GM21723 (cell line): ENCODE measurements around the gene CEP131.

Source experiments
- ATAC-seq: cut with Tn5 transposase; IDR thresholded peaks from one replicate; pipeline ENCODE4 v1.9.1; 2021; ENCODE audit warnings: mild to moderate bottlenecking, moderate library complexity; ENCODE audit not compliant: unreplicated experiment

The CEP131 gene

DNA sequence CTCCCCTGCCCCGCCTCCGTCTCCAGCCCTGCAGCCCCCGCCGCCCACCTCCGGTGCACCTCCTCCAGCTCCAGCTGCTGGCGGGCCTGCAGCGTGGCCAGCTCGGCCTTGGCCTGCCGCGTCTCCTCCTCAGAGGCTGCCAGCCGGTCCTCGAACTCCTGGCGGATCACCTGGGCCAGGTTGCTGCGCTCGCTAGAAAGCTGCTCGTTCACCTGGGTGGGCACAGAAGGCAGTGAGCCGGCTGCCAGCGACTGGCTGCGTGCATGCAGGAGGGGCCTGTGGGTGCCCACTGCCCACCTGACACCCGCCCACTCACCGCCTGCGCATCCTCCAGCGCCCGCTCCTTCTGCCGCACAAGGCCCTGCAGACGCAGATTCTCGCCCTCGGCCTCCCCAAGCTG lies 32.2 kb downstream of the CEP131 start:
- ATAC-seq = no peak

DNA sequence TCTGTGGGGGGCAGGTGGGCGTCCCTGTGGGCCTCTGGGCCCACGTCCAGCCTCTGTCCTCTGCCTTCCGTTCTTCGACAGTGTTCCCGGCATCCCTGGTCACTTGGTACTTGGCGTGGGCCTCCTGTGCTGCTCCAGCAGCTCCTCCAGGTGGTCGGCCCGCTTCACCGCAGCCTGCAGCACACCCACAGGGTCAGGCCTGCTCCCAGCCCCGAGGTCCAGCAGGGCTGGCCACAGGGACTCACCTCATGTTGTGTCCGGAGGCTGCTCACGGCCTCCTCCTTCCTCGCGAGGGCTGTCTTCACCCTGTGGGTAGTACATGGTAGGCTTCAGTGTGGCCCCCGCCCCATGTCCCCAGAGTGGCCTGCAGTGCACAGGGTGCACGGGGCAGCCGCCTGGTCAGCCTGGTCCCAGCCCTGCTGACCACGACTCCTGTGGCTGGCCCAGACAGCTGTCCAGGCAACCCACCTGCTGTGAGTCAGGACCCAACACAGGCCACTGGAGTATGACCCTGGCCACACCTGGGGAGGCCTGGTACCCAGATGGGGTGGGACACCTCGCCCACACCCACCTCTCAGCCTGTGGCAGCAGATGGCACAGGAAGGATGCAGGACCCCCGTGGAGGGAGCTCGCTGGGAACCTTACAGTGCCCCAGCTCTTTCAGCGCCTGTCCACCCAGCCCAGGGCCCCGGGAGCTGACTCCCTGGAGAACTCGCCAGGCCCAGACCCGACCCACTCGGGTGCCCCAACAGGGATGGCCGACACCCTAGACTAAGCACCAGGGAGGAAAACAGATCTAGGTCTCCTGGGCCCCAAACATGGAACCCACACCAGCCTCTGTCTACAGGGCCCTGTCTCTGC lies 32.9 kb downstream of the CEP131 start:
- no peak for ATAC-seq

DNA sequence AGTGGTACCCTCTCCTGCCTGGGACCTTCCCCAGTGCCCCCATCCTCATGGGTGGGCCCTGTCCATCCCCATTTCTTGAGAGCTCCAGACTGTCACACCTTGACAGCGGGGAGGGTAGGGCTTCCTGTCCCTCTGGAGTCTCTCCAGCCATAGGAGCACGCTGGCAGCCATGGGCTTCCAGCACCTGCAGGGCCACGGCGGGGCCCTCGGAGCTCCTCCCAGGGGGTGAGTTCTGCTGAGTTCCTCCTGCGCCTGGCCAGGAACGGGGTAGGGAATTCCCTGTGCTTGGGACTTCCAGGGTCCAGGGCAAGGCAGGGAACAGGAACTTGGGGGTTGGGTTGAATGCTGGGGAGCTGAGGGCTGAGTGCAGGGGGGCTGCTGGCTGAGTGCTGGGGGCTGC lies 33.7 kb downstream of the CEP131 start:
- ATAC-seq = no peak

DNA sequence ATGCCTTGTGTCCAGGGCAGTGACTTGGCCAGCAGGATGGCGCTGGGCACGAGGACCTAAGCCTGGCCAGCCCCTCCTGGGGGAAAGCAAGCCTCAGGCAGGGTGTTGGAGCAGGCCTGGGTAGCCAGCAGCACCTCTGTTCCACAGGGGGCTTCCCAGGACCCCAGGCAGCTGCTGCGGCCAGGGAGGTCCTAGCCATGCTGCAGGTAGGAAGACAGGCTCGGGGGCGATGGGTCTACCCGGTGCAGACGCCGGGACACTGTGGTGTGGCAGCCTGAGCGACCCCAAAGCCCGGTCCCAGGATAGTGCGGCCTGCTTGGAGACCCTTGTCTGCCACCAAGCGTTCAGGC lies 34.3 kb downstream of the CEP131 start:
- ATAC-seq = no peak

DNA sequence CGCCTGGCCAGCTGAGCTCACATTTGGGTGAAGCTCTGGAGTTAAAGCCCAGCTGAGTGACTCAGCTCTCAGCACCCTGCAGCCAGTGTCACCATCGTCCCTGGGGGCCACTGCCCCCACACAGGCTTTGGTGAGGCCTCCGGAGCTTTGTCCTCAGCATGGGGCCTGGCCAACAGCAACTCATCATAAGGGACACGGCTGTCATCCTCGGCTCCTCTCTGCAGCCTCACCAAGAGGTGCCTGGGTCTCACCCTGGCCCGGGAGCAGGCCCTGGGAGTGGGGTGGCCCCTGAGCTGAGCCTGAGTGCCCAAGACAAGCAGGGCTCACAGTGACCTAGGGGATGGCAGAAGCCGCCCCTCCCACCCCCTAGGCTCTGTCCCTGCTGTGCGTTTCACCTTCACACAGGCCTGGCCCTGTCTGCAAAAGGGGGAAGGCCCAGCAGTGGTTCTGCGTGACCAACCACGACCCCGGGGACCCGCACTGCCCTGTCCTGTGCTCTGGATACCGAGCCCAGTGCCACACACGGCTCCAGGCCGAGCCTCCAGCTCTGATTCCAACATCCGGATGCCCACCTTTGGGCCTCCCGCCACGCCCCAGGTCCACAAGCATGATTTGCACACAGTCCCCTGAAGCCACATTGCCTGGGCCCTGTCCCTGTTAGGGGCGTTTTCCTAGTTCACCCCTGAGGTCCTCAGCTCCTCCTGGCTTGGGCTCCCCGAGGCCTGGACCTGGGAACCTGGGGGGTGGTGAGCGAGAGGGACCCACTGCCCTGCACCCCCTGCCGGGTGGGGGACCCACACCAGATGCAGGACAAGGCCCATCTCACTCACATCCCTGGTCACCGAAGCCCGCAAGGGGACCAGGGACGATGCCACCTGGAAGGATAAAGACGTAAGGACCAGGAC lies 34.9 kb downstream of the CEP131 start:
- ATAC-seq = no peak

DNA sequence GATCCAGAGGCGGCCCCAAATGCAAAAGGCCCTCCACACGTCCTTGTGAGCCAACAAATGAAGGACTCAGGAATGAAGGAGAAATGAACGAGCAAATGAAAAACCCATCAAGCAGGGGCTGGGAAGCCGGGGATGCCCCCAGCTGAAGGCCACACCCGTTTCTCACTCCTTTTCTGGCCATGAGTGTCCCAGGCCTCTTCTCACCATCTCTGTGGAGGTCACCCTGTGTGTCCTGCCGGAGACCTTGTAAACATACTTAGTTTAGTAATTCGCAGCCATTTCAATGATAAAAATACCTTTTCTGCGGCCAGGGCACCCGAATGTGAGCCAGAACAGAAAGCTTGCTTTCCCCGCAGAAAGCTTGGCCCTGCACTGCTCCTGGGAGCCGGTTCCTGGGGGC lies 35.6 kb downstream of the CEP131 start:
- ATAC-seq = no peak

DNA sequence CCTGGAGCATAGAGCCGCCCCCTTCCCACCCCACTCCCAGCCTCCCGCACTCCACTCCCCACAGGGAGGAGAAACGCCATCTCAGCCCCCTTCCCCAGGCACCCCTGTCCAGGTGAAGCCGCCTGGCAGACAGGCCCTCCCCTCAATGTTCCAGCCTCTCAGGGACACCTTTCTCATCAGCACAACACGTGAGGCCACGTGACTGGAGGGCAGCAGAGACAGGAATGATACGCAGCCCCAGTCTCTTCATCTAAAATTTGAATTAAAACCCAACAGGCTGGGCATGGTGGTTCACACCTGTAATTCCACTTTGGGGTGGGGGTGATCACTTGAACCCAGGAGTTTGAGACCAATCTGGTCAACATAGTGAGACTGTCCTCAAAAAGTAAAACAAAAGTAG lies 36.6 kb downstream of the CEP131 start:
- no peak for ATAC-seq

DNA sequence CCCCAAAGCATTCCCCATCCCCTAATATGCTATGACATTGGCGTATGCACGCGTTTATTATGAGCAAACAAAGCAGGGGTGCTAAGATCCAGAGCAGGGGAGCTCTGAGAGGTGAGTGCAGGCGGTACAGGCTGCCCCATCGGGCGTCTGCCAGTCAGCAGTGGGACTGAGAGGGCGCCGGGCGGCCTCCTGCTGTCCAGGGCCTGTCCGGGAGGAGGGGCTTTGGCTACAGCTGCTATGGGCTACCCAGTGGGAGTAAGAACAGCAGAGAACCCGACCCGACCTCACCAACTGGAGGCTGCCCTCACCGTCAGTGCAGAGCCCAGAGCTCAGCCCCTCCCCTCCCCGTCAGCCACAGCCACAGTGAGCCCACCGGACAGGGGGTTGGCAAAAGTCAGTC lies 38.2 kb downstream of the CEP131 start:
- ATAC-seq = no peak

DNA sequence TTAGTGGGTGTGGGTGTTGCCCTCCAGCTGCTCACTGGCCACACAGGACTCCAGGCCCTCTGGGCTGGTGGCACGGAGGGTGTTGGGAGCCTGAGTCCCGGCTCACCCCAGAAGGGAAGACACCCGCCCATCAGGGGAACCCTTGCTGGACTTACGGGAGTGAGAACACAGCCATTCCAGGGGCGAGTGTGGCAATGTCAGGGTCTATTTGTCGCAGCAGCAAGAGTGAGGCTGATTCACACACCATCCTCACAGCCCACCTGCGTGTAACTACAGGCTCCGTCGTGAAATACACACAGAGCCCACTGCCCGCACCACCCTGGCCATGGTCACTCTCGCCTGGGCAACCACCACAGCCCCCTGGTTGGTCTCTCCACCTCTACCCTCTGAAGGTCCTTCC lies 39.0 kb downstream of the CEP131 start:
- no peak for ATAC-seq

DNA sequence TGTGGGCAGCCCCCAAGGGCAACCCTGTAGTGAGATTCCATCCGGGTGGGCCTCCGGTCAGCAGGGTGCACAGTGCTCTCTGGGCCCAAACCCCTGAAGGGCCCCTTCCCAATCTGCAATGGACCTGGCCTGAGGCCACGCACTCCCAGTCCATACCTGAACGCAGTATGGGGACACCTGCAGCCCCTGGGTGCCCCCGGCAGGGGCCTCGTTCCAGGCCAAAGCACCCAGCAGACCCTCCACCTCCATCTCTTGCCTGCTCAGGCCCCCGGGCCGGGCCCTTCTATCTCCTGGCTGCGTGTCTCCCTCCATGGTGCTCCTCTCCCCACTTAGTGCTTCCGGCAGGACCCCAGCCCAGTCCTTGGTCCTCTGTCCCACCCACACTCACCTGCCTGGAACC lies 39.4 kb downstream of the CEP131 start:
- no peak for ATAC-seq

DNA sequence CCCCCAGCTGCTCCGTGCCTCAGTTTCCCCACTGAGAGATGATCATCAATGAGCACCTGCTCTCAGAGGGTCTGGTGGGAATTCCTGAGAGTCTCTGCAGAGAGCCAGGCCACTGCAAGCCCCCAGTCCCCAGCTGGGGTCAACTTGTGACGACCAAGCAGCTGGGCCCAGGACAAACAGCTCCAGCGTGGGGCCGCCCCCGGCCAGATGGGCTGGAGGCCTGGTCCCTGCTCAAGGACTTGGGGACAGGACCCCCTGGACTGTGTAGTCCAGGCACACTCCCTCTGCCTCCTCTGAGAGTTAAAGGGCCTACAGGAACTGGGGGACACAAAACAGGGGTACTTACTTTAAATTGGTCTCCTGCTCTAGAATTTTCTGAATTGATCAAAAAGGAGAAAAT lies 40.2 kb downstream of the CEP131 start:
- no peak for ATAC-seq

DNA sequence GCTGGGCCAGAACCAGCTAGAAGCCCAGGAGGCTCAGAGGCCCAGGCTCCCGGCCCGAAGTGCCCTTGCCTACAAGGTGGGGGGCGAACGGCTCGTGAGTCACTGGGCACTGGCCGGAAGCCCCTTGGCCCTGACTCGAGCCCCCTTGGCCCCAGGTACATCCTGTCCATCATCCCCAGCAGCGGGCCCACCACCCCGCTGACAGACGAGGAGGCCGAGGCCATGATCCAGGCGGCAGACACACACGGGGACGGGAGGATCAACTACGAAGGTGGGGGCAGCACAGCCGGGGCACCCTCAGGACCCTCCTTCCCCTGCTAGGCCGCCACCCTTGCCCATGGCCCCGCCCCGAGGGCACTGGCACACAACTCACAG lies 41.0 kb downstream of the CEP131 start:
- ATAC-seq = no peak

DNA sequence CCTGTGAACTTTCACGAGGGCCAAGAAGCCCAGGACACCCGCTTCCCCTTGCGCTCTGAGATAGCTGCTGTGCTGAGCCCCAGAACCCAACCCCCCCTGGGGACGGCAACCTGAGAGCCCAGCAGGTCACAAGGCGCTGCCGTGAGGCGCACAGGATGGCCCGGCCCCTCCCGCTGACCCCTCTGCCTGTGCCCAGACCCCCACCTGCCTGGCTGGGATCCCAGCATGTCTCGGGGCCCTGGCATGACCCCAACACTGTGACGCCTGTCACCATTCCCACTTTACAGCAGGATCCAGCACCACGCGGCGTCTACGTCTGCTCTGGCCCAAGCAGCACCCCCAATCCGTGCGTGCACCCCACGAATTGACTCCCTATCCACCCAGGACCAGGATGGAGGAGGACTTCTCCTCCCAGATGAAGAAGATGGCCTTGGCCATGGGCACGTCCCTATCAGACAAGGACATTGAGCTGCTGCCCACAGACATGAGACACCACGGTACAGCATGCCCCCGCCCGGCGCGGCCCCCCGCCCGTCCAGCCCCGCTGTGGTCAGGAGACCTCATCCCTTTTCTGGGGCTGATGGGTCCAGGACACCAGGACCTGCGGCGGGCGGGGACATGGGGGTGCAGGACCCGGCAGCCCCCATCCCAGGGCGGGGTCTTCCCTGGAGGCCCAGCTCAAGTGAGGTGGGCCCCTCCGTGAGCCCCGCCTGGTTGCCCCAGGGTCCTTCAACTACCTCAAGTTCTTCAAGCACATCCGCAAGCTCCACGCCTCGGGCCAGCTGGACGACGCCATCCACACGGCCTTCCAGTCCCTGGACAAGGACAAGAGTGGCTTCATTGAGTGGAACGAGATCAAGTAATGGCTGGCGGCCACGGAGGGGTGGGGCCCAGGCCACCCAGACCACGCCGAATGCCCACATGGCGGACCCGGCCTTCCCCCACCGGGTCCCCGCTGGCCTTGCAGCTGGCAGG lies 41.6 kb downstream of the CEP131 start:
- ATAC-seq = no peak

DNA sequence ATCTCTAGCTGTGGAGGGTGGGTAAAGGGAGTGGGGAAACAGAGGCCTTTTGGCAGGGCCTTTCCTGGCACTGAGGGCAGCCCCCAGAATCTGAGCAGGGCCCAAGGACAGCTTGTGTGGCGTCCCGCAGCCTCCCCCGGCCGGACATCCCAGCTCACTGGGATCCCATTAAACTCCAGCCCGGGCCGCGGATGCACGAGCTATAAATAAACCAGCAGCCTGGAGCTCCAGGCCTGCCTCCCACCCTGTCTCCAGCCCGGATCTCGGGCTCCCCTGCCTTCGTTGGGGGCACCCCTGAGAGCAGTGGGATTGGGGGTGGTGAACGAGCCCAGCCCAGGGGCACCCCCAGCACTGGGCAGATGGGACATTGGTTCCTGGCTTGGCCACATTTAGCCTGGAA lies 42.9 kb downstream of the CEP131 start:
- no peak for ATAC-seq

DNA sequence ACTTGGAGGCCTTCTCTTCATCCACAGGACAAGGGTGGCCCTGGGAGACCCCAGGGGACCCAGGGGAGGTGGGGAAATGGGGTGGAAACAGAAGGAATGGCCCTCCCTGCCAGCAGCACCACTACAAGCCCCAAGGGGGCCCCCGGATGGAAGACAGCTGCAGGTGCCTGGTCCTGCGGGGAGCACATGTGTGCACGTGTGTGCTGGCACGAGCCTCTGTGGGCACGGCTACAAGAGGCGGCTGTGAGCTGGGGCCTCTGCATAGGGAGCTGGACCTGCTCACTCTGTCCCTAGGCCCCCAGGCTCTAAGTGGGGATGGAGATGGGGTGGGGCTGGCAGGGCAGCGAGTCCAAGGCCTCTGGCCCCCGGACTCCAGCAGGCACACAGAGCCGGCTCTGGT lies 43.5 kb downstream of the CEP131 start:
- no peak for ATAC-seq

DNA sequence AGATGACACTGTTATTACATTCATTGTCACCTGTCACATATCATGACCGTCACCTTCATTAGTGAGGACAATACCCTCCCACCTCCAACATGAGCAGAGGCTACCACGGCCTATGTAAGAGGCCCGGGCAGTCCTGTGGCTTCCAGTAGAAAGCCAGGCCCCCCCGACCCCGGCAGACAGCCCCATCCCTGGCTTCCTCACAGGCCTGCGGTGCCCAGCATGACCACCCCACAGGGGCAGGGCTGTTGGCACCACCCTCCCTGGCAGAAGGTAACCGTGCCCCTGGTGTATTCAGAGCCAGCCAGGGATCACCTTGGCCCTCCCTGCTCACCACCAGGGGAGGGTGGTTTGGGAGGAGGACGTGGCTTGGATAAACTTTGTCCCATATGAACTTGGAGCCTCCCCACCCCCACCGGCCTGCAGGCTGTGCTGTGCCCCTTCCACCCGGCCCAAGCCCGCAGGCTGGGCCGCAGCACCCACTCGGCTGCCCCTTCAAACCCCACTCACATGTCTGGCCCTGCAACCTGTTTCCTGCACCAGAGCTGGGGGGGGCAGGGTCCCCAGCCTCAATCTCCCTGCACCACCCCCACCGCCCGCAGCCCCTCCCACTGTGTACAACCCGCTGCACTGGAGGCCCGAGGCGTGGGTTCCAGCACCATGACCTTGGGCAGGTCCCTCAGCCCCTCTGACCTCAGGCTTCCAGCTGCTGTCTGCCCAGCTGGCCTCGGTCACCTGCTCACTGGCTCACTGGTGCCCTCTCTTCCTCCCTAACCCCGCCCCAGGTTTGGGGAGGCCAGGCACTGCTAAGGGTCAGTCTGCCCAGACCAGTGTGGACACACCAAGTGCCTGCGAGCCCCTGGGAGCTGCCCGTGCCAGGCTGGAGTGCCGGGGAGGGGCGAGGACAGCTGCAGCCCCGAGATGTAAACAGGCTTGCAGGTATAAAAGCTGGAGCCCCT lies 44.4 kb downstream of the CEP131 start:
- no peak for ATAC-seq

DNA sequence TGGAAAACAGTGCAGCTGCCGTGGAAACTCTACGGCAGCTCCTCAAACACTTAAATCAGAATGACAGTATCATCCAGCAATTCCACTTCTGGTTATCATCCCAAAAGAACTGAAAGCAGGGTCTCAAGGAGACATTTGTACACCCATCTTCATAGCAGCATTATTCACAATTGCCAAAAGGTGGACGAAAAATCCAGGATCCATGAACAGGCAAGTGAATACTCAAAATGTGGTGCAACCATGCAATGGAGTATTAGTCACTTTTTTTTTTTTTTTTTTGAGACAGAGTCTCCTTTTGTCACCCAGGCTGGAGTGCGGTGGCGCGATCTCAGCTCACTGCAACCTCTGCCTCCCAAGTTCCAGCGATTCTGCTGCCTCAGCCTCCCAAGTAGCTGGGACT lies 46.1 kb downstream of the CEP131 start:
- no peak for ATAC-seq

DNA sequence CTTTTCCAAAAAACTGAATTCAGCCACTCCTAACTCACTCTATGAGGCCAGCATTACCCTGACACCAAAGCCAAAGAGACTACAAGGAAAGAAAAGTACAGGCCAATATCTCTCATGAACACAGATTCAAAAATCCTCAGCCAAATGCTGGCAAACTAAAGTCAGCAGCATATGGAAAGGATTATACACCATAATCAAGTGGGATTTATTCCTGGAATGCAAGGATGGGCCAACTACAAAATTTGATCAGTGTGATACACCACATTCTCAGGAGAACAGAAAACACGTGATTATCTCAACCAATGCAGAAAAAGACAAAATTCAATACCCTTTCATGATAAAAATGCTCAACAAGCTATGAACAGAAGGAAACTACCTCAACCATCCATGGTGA lies 49.0 kb downstream of the CEP131 start:
- no peak for ATAC-seq

DNA sequence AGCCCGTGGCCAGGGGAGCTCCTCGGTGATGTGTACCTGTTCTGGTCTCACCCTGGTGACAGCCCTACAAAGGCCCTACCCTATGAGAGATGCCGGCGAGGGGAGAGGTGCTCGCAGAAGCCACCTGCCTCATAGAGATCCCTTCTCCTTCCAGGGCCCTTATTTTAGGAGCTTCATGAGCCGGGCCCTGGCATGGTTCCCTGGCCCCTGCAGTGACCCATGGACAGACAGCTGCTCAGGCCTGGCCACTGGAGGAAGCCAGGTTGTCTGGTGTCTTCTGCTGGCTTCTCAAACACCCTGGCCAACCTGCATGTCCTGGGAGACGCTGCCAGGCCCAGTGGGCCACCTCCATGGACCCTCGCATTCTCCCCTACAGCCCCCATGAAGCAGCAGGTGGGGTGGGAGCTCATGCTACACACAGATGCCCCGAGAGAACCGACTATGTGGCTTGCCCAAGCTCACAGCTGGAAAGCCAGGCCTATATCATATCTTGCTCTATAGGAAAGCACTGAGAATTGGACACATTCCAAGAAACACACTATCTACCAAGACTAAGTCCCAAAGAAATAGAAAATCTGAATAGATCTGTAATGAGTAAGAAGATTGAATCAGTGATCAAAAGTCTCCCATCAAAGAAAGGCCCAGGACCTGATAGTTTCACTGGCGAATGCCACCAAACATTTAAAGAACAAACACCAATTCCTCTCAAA lies 49.6 kb downstream of the CEP131 start:
- no peak for ATAC-seq
